Chondrocyte (in vitro differentiated cells): ENCODE data around the gene ALDH2. TPM values are rescaled to one million over a fixed set of nuclear protein-coding genes. Genes with fewer than 3 reads are reported as not detected.
"Not testable (repeated sequence)": the region's sequence is repeated elsewhere in the genome, so short reads cannot be mapped to it uniquely, and the experiment has no call there.

Source experiments
- DNase-seq: peaks from one replicate; pipeline ENCODE4 v3.0.0; 2021; ENCODE audit warnings: mixed read lengths, low spot score
- H3K27ac Mint-ChIP-seq: one replicate; pipeline ENCODE4 v1.8.0; 2021; ENCODE audit warnings: mild to moderate bottlenecking, moderate library complexity, mixed read lengths; ENCODE audit not compliant: unreplicated experiment
- H3K27me3 Mint-ChIP-seq: 2 replicates; pipeline ENCODE4 v1.8.0; 2021; ENCODE audit warnings: low read depth, mixed read lengths
- H3K36me3 Mint-ChIP-seq: 2 replicates; pipeline ENCODE4 v1.8.0; 2021; ENCODE audit warnings: low read depth, mixed read lengths
- H3K4me1 Mint-ChIP-seq: 2 replicates; pipeline ENCODE4 v1.8.0; 2021; ENCODE audit warnings: low read depth, mild to moderate bottlenecking, mixed read lengths
- H3K4me3 Mint-ChIP-seq: one replicate; pipeline ENCODE4 v1.8.0; 2021; ENCODE audit warnings: mild to moderate bottlenecking, moderate library complexity, mixed read lengths; ENCODE audit not compliant: unreplicated experiment
- H3K9me3 Mint-ChIP-seq: 2 replicates; pipeline ENCODE4 v1.8.0; 2021; ENCODE audit warnings: low read depth, mixed read lengths
- CTCF ChIP-seq: fragments of 200-600 bp; sonication (generic); IDR thresholded peaks from 2 replicates; pipeline ENCODE4 v1.5.0; 2021; ENCODE audit warnings: antibody characterized with exemption, mild to moderate bottlenecking, moderate library complexity
- total RNA-seq: library from RNA; stranded (reverse); gene quantifications from 3 replicates; pipeline ENCODE4 v1.2.1, GENCODE V29; 2021

ALDH2 gene
- total RNA-seq, 1 donor from 2014 or later = 73.8 TPM

GRCh38 chr12:111822886-111823285, 56.2 kb downstream of the ALDH2 start:
- peaks cover 38% of the 10 kb centered on the region for H3K27me3 Mint-ChIP-seq
- no peak overlapping the region for H3K4me3 Mint-ChIP-seq
- TF ChIP-seq CTCF = no peak
- DNase-seq = no peak
- no peaks in the 10 kb centered on the region for H3K36me3 Mint-ChIP-seq
- no peak overlapping the region for H3K27ac Mint-ChIP-seq
- H3K9me3 Mint-ChIP-seq = no peaks in the 10 kb centered on the region
- H3K4me1 Mint-ChIP-seq = no peaks in the 10 kb centered on the region

- no peaks in the 10 kb centered on the region for H3K4me1 Mint-ChIP-seq
- no peaks in the 10 kb centered on the region for H3K36me3 Mint-ChIP-seq
- H3K27me3 Mint-ChIP-seq = peaks cover 35% of the 10 kb centered on the region
- no peak for TF ChIP-seq CTCF
- H3K27ac Mint-ChIP-seq = no peak overlapping the region
- no peak for DNase-seq
- no peaks in the 10 kb centered on the region for H3K9me3 Mint-ChIP-seq
- no peak overlapping the region for H3K4me3 Mint-ChIP-seq
Measured at GRCh38 chr12:111823891-111824290, 57.2 kb downstream of the ALDH2 start.

- not testable (repeated sequence) for H3K4me1 Mint-ChIP-seq, H3K9me3 Mint-ChIP-seq, DNase-seq, H3K27ac Mint-ChIP-seq, H3K4me3 Mint-ChIP-seq, H3K36me3 Mint-ChIP-seq
- peaks cover 35% of the 10 kb centered on the region for H3K27me3 Mint-ChIP-seq
- peak; percentile 72 for TF ChIP-seq CTCF
Measured at GRCh38 chr12:111824312-111824711, 57.6 kb downstream of the ALDH2 start.

GRCh38 chr12:111825509-111825908, 58.8 kb downstream of the ALDH2 start:
- H3K36me3 Mint-ChIP-seq = no peaks in the 10 kb centered on the region
- no peak for TF ChIP-seq CTCF
- peaks cover 32% of the 10 kb centered on the region for H3K27me3 Mint-ChIP-seq
- H3K4me1 Mint-ChIP-seq = no peaks in the 10 kb centered on the region
- no peak overlapping the region for H3K27ac Mint-ChIP-seq
- no peak for DNase-seq
- no peaks in the 10 kb centered on the region for H3K9me3 Mint-ChIP-seq
- no peak overlapping the region for H3K4me3 Mint-ChIP-seq

GRCh38 chr12:111826316-111826715, 59.6 kb downstream of the ALDH2 start:
- Mint-ChIP-seq H3K4me3 (no peak overlapping the region), H3K9me3 (no peaks in the 10 kb centered on the region), H3K4me1 (no peaks in the 10 kb centered on the region), H3K27me3 (peaks cover 26% of the 10 kb centered on the region), H3K36me3 (no peaks in the 10 kb centered on the region), H3K27ac (no peak overlapping the region)
- no peak for TF ChIP-seq CTCF
- DNase-seq = no peak
